ENCODE measurements around the gene BAZ1A. TPM values are rescaled to one million over a fixed set of nuclear protein-coding genes. Genes with fewer than 3 reads are reported as not detected.
"Not testable (repeated sequence)": the region's sequence is repeated elsewhere in the genome, so short reads cannot be mapped to it uniquely, and the experiment has no call there.

BAZ1A gene
- total RNA-seq, 1 donor from 2014 or later: 30.1 TPM

DNA sequence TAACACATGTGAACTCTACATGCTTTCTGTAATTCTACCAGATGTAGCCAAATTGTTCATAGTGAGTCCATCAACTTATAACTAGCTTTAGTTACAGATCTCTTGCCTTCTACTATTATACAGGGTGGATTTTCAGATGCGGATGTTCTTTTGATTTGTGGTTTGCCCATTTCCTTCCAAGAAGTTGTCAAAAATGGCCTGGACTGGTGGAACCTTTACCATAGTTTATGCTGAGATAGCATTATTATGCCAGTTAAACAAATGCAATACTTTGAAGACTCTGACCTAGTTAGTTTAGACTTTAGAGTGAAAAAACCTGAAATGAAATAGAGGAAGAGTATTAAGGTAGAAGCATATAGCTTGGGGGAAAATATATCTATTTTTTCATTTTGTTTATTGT is 133.3 kb downstream of the BAZ1A start:
- ATAC-seq (no peak), DNase-seq (ENCODE audit: low spot score) (no peak)
- intact Hi-C loops (cut with DNase I): loop anchor here (10.0 kb wide), 1 partner anchor 1717 kb away; no protein-coding TSS in a partner anchor

DNA sequence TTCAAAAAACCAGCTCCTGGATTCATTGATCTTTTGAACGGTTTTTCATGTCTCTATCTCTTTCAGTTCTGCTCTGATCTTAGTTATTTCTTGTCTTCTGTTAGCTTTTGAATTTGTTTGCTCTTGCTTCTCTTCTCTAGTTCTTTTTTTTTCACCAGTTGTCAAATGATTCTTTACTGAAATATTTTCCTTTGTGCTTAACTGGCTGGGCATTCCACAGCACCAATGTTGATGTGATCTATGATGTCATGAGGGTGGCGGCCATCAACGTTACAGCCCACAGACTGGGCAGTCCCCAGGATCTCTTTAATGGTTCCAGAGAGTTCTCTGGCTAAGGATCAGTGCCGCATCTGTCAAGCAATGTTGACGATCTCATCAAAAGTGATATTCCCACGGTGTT is 135.0 kb downstream of the BAZ1A start:
- not testable (repeated sequence) for DNase-seq (ENCODE audit: low spot score); ATAC-seq
- intact Hi-C loops (cut with DNase I): loop anchor here (10.0 kb wide), 1 partner anchor 1715 kb away; no protein-coding TSS in a partner anchor

DNA sequence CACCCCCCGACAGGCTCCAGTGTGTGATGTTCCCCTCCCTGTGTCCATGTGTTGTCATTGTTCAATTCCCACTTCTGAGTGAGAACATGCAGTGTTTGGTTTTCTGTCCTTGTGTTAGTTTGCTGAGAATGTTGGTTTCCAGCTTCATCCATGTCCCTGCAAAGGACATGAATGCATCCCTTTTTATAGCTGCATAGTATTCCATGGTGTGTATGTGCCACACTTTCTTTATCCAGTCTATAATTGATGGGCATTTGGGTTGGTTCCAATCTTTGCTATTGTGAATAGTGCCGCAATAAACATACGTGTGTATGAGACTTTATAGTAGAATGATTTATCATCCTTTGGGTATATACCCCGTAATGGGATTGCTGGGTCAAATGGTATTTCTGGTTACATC is 138.1 kb downstream of the BAZ1A start:
- DNase-seq (ENCODE audit: low spot score); intact Hi-C loops (cut with DNase I); ATAC-seq: not testable (repeated sequence)

DNA sequence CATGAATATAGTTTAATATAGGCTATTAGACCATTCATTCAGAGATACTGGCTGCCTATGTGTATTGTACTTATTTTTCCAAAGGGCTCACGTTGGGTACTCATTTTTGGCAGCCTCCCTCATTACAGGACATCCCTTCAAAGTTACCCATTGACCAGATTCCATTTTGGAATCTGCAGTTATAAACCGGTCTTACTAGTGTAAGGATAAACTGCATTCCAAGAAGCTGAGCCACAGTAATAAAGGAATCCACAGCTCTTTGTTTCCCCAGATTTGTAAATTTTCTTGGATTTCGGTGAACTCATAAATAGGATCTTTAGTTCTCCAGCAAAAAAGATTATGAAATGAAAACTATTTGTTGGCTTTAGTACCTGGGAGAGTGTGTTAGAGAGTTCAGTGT is 141.9 kb downstream of the BAZ1A start:
- intact Hi-C loops (cut with DNase I): no loop called here
- ATAC-seq: no peak
- DNase-seq (ENCODE audit: low spot score): no peak

DNA sequence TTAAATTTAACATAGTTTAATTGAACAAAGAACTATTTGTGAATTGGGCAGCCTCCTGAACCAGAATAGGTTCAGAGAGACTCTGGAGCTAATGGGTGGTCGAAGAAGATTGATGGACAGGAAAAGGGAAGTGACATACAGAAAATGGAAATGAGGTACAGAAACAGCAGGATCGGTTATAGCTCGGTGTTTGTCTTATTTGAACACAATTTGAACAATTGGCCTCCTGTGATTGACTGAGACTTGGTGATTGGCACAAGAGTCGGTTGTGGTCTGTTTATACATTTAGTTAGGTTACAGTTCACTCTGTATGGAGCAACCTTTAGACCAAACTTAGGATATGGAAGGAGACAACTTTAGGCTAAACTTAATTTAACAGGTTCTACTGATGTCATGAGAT is 142.4 kb downstream of the BAZ1A start:
- no peak for ATAC-seq
- intact Hi-C loops (cut with DNase I): no loop called here

DNA sequence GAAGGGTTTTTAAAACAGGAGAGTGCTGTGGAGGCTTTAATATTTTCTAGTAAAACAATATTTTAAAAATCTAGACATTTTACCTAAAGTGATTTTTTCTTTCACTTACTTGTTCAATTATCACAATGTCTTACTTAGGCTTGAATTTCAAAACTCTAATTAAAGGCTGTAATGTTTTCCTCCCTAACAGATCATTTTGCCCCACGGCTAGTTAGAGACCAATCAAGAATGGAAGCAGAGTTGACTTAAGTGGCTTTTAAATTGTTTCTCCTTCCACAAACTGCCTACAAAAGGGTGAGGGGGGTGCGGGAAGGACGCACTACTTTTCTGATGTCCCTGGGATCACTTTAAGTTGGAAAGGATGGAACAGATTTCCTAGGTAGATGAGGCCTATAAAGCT is 151.3 kb downstream of the BAZ1A start:
- no peak for ATAC-seq
- no peak for DNase-seq (ENCODE audit: low spot score)
- intact Hi-C loops (cut with DNase I): loop anchor here (5.0 kb wide), 1 partner anchor 52 kb away; no protein-coding TSS in a partner anchor

More for the DNA sequence above, 142.4 kb downstream of the BAZ1A start:
- no peak for DNase-seq (ENCODE audit: low spot score)

DNA sequence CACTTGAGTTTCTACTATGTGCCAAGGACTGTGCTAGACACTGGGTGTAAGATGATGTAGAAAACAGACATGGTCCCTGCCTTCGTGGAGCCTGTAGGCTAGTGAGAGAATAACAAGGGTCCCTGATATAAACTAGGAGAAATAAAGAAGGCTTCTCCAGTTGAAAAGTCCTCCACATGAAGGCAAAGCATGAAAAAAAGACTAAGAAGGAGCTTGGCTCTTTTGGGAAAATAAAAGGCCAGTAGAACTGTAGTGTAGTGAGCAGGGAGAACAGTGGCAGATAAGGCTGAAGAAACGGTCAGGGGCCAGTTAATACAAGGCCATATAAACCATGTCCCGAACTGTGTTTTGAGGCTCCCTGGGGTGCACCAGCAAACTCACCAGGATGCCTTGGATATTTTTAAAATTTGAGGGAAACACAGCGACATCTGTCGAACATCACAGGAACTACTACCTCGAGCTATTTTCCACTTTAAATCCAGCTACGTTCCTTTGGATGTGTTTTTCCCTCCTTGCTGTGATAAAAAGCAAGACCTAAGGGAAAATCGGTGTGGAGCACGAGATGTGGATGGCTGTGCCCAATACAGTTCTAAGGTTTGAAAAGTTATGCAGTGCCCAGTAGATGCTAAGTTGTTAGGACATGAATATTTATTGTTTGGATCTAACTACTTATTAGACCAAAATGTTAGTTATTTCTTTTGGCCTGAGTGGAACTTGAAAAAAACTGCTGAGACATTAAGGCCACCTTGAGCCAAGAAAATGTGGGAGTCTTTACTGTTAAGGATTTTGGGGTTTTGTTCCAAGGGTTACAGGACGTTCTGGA is 152.2 kb downstream of the BAZ1A start:
- intact Hi-C loops (cut with DNase I): loop anchor here (5.0 kb wide), 1 partner anchor 51 kb away; no protein-coding TSS in a partner anchor
- ATAC-seq: peak; percentile 83
- no peak for DNase-seq (ENCODE audit: low spot score)

DNA sequence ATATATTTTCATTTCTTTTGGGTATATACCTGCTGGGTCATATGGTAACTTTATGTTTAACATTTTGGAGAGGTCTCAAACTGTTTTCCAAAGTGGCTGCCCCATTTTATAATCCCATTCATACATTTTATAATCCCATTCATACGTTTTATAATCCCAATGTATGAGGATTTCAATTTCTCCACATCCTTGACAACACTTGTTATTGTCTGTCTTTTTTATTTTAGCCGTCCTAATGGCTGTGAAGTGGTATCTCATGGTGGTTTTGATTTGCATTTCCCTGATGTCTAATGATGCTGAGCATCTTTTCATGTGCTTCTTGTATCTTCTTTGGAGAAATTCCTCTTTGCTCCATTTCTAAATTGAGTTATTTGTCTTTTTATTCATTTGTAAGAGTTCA is 154.0 kb downstream of the BAZ1A start:
- ATAC-seq: no peak
- no peak for DNase-seq (ENCODE audit: low spot score)
- intact Hi-C loops (cut with DNase I): loop anchor here (5.0 kb wide), 1 partner anchor 49 kb away; no protein-coding TSS in a partner anchor

DNA sequence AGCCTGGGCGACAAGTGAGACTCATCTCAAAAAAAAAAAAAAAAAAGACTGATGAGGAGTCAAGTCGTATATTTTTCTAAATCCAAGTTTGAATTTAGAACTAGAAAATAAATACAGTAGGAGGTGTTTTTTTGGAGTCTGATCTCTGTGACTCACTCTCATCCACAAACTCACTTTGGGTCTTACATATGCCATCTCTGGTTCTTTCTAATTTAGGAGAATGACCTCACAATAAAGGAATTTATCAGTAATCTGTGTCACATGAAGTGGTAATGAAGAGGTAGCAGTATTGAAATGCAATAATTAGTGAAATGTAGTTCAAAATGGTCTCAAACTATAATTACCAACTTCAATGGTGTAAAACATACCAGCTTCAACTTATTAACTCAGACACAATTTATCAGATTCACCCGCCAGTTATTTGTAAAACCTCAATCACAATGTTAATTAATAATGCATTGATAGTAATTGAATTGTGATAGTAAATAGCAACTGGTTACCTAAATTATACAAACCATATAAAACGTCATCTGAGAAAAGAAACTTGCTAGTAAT is 156.3 kb downstream of the BAZ1A start:
- DNase-seq (ENCODE audit: low spot score): no peak
- intact Hi-C loops (cut with DNase I): no loop called here

DNA sequence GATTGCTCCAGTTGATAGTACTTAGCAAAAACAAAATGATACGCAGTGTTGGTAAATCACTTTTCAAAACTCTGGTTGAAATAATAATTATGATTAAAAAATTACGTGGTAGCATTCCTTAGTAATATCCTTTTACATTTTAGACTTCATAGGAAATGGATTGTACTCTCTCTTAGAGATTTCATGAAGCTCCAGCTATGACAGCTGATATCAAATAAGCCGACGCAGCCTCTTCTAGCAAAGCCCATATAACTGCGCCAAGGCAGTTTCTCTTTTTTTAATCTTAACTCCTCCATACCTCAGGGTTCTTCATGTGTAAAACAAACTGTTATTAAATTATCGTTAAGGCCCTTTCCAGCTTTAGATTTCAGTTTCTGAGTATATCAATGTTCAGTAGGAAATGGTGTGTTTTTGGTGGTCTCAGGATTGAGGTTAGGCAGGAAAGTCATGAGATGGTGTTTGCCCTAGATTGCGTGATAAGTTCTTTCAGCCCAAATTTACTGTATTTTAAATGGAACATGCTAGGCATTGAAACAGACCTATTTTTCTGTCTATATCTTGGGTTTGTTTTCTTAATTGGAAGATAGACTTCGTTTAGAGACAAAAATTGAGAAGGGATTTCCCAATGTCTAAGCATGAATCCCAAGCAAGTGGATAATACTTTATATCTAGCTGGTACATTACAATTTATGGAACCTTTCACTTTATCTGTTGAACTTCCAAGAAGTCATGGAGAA is 159.9 kb downstream of the BAZ1A start:
- no peak for DNase-seq (ENCODE audit: low spot score)
- intact Hi-C loops (cut with DNase I): no loop called here
- ATAC-seq: no peak

More for the DNA sequence above, 156.3 kb downstream of the BAZ1A start:
- ATAC-seq: no peak

DNA sequence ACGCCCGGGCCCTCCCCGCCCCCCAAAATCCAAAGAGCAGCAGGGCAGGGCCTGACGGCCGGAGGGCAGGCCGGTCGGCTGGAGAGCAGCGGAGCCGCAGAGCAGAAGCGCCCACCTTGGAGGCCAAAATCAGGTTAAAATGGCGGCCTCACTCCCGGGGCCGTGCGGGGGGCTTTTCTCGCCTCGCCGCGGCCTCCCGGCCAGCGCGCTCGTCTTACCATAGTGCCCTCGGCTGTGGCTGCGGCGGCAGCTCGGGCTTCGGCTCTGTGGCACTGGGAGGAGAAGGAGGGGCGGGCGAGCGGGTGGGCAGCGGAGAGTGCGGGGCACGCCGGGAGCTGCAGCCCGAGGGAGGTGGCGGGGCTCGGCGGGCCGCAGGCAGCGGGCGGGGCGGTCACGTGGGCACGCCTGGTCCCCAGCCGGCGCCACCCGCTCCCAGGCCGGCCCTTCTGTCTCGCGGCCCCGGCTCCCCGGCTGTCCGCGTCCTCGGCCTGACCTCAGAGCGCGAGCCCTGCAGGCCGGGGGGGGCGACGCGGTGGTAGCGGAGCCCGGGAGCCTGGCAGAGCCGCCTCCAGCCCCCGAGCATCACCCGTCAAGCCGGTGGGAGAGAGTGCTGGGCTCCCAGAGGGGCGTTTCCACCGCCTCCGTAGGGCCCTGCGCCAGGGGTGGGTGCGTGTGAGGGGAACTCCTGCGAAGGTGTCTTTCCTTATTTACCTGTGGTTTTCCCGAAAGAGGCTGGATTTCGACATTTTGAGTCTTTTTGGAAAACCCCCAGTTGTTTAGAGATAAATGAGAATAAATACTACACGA is 160.6 kb downstream of the BAZ1A start, which contains the start of gene CFL2:
Gene CFL2 (minus strand): TSS at position 274 of the 807 bp plus-strand sequence. CDS start 53 bp downstream, at position 221.
- peak; percentile 93 for ATAC-seq
- intact Hi-C loops (cut with DNase I): no loop called here
- peak; percentile 87 for DNase-seq (ENCODE audit: low spot score)

DNA sequence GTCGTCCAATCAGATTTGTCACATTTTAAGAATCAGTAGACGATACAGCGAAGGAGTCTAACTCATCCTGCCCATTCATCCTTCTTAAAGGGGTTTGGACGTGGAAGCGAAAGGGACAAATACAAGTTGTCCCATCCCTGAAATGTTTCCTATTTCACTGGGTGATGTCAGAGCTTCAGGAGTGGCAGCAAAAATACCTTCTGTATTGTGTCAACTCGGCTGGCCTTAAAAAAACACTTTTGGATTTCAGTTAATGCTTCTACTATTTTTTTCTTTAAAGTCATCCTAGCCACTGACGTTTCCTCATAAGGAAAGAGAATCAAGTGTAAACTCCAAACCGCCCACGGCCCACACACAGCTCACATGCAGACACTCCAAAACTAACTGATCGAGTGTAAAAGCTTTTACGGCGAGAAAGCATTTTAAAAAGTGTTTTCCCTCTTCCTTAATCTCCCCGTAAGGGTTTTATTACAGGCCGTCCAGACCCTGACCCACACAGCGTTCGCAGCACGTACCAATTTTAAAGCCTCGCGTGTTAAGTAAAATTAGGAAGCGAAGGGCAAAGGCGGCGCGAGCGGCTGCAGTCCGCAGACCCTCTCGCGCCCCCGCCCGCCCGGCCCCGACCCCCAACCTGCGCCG is 161.4 kb downstream of the BAZ1A start:
- intact Hi-C loops (cut with DNase I): no loop called here
- ATAC-seq: peak; percentile 72
- peak; percentile 63 for DNase-seq (ENCODE audit: low spot score)

DNA sequence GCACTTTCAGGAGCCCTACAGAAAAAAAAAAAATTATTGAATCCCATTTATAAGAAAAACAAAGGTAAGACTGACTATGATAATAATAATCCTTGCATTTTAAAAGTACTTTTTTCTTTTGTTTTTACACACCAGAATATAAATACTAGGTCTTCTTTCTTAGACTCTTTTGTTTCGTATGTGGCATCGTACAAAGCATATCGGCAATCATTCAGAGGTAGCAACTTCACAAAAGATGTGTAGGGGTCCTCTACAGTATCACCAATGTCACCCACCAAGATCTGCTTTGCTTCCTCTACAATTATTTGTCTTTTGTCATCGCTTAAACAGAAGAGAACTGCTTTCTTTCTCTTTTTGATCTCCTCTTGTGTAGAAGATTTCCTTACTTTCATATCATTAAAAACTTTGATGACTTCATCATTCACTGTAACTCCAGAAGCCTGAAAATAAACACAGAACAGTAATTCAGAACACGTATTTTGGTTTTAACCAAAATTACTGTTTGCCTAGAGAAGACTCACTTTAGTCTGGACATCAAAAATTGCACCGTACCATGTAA is 162.0 kb downstream of the BAZ1A start:
- no peak for DNase-seq (ENCODE audit: low spot score)
- ATAC-seq: no peak
- intact Hi-C loops (cut with DNase I): no loop called here

DNA sequence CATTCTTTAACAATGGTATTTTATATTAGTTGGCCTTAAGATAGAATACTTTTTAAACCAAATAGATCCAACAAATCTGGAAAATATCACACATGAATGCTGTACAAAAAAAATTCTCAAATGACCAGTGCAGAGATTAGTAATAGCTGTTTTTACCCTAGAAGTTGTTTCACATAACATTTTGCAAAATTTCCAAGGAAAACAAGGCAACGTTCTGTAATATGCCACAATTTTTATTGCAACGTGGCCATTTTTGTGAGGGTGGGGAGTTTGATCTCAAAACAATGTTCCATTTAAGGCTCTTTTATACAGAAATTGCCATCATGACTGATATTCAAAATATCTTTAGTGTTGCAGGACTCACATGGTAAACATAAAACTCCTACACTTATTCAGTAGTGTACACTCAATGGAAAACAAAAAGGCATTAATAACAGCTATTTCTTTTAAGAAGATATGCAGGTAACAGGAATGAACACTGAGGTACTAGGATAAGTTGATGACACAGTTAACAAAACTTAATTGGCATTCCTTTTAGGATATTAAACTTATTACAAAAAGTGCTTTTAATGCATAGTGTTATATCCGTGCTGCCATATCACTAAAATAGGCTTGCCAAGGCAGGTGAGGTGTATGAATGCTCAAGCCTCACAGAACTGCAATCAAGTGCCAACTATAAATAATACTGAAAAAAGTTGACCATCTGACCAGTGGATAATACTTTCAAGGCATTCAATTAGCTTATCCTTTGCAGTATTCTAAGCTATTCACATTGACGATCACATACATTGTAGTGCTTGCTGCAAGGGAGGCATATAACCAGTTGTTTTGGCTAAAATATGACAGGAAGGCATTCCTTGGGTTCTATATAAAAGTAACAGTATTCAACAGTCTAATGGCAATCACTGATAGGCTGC is 163.1 kb downstream of the BAZ1A start:
- no peak for DNase-seq (ENCODE audit: low spot score)
- intact Hi-C loops (cut with DNase I): no loop called here
- no peak for ATAC-seq

DNA sequence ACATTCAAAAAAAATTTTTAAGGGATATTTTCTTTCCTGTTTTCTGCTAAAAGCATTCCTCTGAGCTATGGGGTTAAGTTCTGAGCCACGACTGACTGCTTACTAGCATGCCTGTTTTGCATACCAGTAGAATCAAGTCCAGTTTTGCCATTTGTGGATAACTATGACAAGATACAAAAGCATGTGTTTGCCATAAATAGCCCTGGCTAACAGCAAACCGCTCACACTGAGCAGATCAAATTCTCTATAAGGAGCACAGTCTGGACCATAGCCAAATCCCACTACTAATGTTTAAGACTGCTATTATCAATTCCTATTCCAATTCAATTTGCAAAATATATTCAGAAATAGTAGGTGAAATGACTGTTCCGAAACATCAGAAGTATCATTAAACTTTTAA is 164.0 kb downstream of the BAZ1A start:
- intact Hi-C loops (cut with DNase I): no loop called here
- ATAC-seq (peak; percentile 33), DNase-seq (ENCODE audit: low spot score) (no peak)

DNA sequence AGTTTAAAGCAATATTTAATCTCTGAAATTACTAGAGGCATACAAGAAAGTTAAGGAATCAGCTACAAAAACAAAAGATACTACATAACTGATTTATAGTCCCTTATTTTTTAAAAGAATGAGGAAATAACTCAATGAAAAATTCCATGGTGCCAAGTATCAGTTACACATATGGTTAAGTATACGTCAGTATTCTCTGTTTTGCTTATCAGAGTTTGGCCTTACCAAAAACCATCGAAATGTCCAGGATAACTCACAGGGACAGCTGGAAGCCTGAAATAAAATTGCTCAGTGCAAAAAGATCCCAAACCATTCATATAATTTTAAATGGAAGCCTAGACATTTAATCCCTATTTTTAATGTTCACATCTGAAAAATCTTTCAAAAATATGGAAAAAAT is 164.4 kb downstream of the BAZ1A start:
- DNase-seq (ENCODE audit: low spot score): no peak
- no peak for ATAC-seq
- intact Hi-C loops (cut with DNase I): no loop called here

DNA sequence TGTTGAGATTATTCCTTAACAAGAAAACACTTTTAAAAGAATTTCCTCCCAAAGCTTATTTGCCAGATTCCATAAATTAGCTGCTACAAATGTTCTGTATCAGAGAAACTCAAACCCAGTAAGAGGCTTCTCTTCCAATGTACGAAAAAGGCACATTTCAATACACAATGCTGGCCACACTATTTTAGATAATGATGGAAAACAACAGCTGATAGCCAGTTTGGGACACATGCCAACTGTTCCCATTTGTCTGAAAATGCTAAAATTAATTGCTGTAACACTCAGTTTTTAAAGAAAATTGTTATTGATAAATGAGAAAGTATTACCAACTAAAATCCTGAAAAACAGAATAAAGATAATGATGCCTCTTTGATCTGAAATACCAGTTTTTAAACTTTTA is 165.2 kb downstream of the BAZ1A start:
- ATAC-seq: no peak
- intact Hi-C loops (cut with DNase I): no loop called here
- no peak for DNase-seq (ENCODE audit: low spot score)

All from sciatic nerve (tissue), 2 donors.